Measurements from ENCODE around the gene APP. TPM values are rescaled to one million over a fixed set of nuclear protein-coding genes. Genes with fewer than 3 reads are reported as not detected.
A peak's percentile ranks its signal among the peaks of the same experiment; 100 is the strongest.

The APP gene
- total and polyA plus RNA-seq, 2 experiments from 2014 or later, result 55.7 to 316 TPM

GRCh38 chr21:25967181-25967900 is 203.2 kb downstream of the APP start:
- 65% methylated on average over 4 of the region's 4 CpGs for WGBS (ENCODE audit: low lambda C conversion rate, missing lambda C conversion rate)
- TF ChIP-seq EZH2 (IDR thresholded peaks at IDR 0.05; ENCODE audit: borderline replicate concordance) (no peak), CTCF (IDR thresholded peaks at IDR 0.05; ENCODE audit: poor library complexity) (no peak), EZH2phosphoT487 (IDR thresholded peaks at IDR 0.05; ENCODE audit: low read depth, severe bottlenecking, unreplicated experiment) (no peak)
- Histone ChIP-seq H3K9me3 (ENCODE audit: low read depth) (no peaks in the 10 kb centered on the region), H3K9me2 (replicated peaks; ENCODE audit: insufficient read depth) (no peaks in the 10 kb centered on the region), H3K27ac (peak overlapping the region; percentile 0), H3K36me3 (replicated peaks; ENCODE audit: insufficient read depth, low read depth) (no peaks in the 10 kb centered on the region), H3K27me3 (no peaks in the 10 kb centered on the region), H2AFZ (no peak overlapping the region), H4K20me1 (ENCODE audit: insufficient read depth, poor library complexity, severe bottlenecking) (no peaks in the 10 kb centered on the region), H3K79me2 (peaks cover 3% of the 10 kb centered on the region), H3K4me3 (no peak overlapping the region), H3K4me1 (ENCODE audit: insufficient read depth) (no peaks in the 10 kb centered on the region), H3K4me2 (no peak overlapping the region)
- no peak for DNase-seq (ENCODE audit: low spot score)

GRCh38 chr21:25965951-25966707 is 204.4 kb downstream of the APP start:
- no peaks in the 10 kb centered on the region for H3K27me3 ChIP-seq
- DNase-seq (ENCODE audit: low spot score), result no peak
- 80% methylated on average over 3 of the region's 3 CpGs for WGBS (ENCODE audit: low lambda C conversion rate, missing lambda C conversion rate)
- H3K27ac ChIP-seq, result no peak overlapping the region
- H2AFZ ChIP-seq, result no peak overlapping the region
- no peaks in the 10 kb centered on the region for H3K9me3 ChIP-seq (ENCODE audit: low read depth)
- H3K4me2 ChIP-seq, result no peak overlapping the region
- H3K4me3 ChIP-seq, result no peak overlapping the region
- TF ChIP-seq CTCF (IDR thresholded peaks at IDR 0.05; ENCODE audit: poor library complexity), result no peak
- TF ChIP-seq EZH2phosphoT487 (IDR thresholded peaks at IDR 0.05; ENCODE audit: low read depth, severe bottlenecking, unreplicated experiment), result no peak
- no peak for TF ChIP-seq EZH2 (IDR thresholded peaks at IDR 0.05; ENCODE audit: borderline replicate concordance)
- peaks cover 2% of the 10 kb centered on the region for H3K4me1 ChIP-seq (ENCODE audit: insufficient read depth)
- no peaks in the 10 kb centered on the region for H3K9me2 ChIP-seq (replicated peaks; ENCODE audit: insufficient read depth)
- peaks cover 3% of the 10 kb centered on the region for H3K79me2 ChIP-seq
- no peaks in the 10 kb centered on the region for H3K36me3 ChIP-seq (replicated peaks; ENCODE audit: insufficient read depth, low read depth)
- no peaks in the 10 kb centered on the region for H4K20me1 ChIP-seq (ENCODE audit: insufficient read depth, poor library complexity, severe bottlenecking)

- Histone ChIP-seq H3K4me2 (no peak overlapping the region), H3K4me3 (no peak overlapping the region), H4K20me1 (ENCODE audit: insufficient read depth, poor library complexity, severe bottlenecking) (no peaks in the 10 kb centered on the region), H3K27me3 (no peaks in the 10 kb centered on the region), H3K36me3 (replicated peaks; ENCODE audit: insufficient read depth, low read depth) (no peaks in the 10 kb centered on the region), H3K79me2 (peaks cover 3% of the 10 kb centered on the region), H2AFZ (no peak overlapping the region), H3K9me2 (replicated peaks; ENCODE audit: insufficient read depth) (no peaks in the 10 kb centered on the region), H3K4me1 (ENCODE audit: insufficient read depth) (peaks cover 11% of the 10 kb centered on the region), H3K9me3 (ENCODE audit: low read depth) (no peaks in the 10 kb centered on the region), H3K27ac (no peak overlapping the region)
- TF ChIP-seq CTCF (IDR thresholded peaks at IDR 0.05; ENCODE audit: poor library complexity) (no peak), EZH2phosphoT487 (IDR thresholded peaks at IDR 0.05; ENCODE audit: low read depth, severe bottlenecking, unreplicated experiment) (no peak), EZH2 (IDR thresholded peaks at IDR 0.05; ENCODE audit: borderline replicate concordance) (no peak)
- WGBS (ENCODE audit: low lambda C conversion rate, missing lambda C conversion rate), result 96% methylated on average over 5 of the region's 5 CpGs
- DNase-seq (ENCODE audit: low spot score), result no peak
These were observed 205.6 kb downstream of the APP start for GRCh38 chr21:25964926-25965325.
